Measurements from ENCODE around the gene CHST2.

The CHST2 gene

DNA sequence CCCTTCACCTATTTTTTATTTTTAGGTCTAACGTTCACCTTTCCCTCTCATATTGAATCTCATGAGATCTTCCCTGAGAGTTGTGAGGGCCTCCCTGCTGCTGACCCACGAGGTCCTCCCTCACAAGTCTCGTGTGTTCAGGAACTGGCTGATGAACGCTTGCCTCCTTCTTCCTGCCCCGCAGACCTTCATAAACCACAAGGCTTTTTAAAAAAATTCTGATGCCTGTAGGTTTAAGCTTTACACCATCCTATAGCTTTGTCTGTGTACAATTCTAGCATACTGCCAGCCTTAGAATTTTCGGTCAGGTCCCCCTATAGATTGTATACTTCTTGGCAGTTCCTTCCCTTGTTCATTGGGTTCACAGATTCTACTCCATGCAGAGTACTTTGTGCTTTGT lies 50.5 kb downstream of the CHST2 start:
- no peak for DNase-seq

DNA sequence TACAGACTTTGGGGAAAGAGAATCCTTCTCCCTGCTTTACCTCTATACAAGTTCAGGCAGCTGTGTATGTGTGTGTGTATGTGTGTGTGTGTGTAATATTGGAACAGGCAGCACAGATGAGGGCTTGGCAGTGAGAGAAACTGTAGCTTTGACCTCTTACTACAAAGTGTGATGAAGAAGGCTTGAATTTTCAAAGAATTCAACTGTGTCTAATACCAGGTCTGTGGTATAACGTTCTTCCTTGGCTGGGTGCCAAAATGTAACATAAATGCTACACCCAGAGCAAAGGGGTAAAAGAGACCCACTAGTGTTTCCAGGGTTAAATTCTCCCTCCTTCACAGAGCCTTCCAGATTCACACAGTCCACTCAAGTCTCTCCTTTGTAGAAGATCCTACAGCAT lies 51.1 kb downstream of the CHST2 start:
- no peak for DNase-seq

DNA sequence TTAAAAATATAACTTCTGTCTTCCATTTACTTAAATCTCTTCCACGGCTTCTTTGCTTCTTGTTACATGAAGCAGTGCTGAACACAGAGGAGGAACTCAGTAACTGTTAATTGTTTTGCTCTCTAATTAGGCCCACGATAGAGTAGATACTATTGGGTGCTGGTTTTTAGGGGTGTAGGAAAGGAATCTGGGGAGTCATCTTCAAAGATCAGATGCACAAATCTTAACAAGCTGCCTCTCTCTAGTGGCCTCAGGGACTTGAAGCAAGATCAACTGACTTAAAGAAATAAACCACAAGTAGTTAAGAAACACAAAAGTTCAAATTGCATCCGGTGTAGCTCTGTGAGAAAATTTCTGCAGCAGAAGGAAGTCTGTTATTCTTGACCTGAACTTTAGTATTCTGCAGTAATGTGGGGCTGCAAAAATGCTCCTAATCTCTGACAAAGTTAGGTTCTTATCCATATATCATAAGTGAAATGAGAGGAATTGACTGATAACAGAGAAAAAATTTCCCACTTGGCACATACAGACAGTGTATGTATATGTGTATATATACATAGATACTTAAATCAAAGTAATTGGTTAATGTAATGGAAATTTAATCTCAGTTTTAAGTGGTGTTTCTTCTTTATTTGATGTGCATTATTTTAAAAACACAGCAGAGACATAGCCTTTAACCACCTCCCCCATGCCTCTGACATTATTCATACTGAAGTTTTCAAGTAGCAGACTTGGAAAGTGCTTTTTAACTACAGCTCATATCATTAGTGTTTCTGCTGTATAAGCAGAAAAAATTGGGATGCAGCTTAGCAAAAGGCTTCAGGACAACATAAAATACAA lies 51.8 kb downstream of the CHST2 start:
- DNase-seq, result no peak

DNA sequence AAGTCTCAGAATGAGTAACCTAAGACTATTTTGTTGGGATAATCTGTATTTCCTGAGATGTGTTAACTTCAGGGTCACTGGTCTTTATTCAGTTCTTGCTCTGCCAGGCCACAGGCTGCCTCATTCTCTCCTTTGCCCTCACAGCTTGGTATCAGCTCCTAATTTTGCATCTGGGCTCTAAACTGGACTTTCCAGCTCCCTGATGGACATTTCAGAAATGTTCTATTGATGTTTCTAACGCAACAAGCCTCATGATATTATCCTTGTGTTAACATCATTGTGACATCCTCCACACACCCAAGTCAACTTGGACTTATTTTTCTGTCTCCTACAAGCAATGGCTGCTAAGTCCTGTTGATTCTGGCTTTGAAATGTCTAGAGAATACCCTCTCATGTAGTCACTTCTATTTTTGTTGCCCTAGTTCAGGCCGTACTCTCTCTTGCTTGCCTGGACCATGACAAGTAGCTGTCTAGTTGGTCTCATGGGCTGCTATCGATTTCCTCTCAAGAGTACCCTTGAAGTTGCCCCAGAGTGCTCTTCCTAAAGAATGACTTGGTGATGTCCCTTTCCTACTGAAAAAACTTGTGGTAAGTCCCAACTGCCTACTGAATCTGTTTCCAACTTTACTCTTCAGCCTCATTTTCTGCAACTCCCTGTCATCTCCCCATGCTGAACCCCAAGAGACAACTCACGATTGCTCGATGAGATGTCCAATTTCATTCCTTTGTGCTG lies 52.7 kb downstream of the CHST2 start:
- no peak for DNase-seq

DNA sequence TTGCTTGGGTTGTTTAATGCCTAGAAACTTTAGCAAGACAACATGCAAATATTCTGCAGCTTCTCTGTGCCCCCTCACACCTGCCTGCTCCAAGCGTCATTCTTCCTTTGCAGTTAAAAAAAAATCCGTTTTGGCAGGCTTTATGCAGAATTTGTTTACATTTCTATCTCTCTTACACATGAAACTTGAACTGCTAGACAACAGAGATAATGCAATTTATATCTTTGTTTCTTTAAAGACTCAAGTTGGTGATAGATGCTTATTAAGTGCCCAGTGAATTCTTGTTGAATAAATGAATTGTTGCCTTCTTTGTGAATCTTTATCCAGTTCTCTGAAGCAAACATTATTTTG lies 53.2 kb downstream of the CHST2 start:
- no peak for DNase-seq

DNA sequence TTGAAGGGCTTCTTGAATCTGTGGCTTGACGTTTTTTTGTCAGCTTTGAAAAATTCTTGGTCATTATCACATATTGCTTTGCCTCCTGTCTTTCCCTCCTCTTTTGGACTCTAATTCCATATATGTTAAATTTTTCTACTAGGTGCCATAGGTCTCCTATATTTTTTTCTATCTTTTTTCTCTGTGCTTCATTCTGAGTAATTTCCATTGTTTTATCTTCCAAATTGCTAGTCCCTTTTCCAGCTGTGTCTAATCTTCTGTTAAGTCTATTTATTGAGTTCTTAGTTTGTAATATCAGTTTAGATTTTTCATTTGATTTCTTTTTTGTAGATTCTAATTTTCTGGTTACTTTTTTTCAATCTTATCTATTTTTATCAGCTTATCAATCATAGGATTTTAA lies 53.7 kb downstream of the CHST2 start:
- no peak for DNase-seq

Data from RPMI8226 (cell line).